ENCODE measurements around the gene CARD10. TPM values are rescaled to one million over a fixed set of nuclear protein-coding genes. Genes with fewer than 3 reads are reported as not detected.

CARD10 gene
- total and polyA plus RNA-seq, 2 of the 13 experiments (the other 11 are each of a cell fraction or from before 2014, with no cell fraction given): 35.2 to 55.8 TPM

GRCh38 chr22:37545703-37546436 lies 26.7 kb upstream of the CARD10 start (continued):
- TF ChIP-seq FOXC1 (CRISPR knock-in tag; IDR thresholded peaks at IDR 0.05; ENCODE audit: borderline replicate concordance) (peak; percentile 96), NCOA2 (CRISPR knock-in tag; IDR thresholded peaks at IDR 0.05) (peak; percentile 99), MLLT10 (CRISPR knock-in tag; IDR thresholded peaks at IDR 0.05) (no peak), TP53 (CRISPR knock-in tag; conservative IDR thresholded peaks at IDR 0.05) (no peak), GATAD2A (CRISPR knock-in tag; IDR thresholded peaks at IDR 0.05) (peak; percentile 98), IKZF1 (IDR thresholded peaks at IDR 0.05) (no peak), ZBTB42 (CRISPR knock-in tag; IDR thresholded peaks at IDR 0.05) (0 out of 2 replicates have a peak, but pooled peaks have one; percentile 48), RFX3 (CRISPR knock-in tag; IDR thresholded peaks at IDR 0.05) (0 out of 2 replicates have a peak, but pooled peaks have one; percentile 20), ZNF687 (CRISPR knock-in tag; IDR thresholded peaks at IDR 0.05) (peak; percentile 93), ADNP (CRISPR knock-in tag; IDR thresholded peaks at IDR 0.05) (no peak; the same call in 1 of the 2 replicates), SP1 (IDR thresholded peaks at IDR 0.05) (no peak), SP1 (CRISPR knock-in tag; IDR thresholded peaks at IDR 0.05) (0 out of 2 replicates have a peak, but pooled peaks have one; percentile 50), HIVEP1 (CRISPR knock-in tag; IDR thresholded peaks at IDR 0.05) (peak; percentile 99), REL (CRISPR knock-in tag; conservative IDR thresholded peaks at IDR 0.05) (no peak), DNMT3B (CRISPR knock-in tag; conservative IDR thresholded peaks at IDR 0.05) (peak; percentile 62; the same call in 1 of the 2 replicates), ZNF367 (CRISPR knock-in tag; IDR thresholded peaks at IDR 0.05; ENCODE audit: borderline replicate concordance) (no peak), ZBTB1 (CRISPR knock-in tag; IDR thresholded peaks at IDR 0.05; ENCODE audit: borderline replicate concordance) (peak; percentile 26; the same call in 1 of the 2 replicates)
- TF ChIP-seq, protein P1, sequence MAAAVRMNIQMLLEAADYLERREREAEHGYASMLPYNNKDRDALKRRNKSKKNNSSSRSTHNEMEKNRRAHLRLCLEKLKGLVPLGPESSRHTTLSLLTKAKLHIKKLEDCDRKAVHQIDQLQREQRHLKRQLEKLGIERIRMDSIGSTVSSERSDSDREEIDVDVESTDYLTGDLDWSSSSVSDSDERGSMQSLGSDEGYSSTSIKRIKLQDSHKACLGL (CRISPR knock-in tag; IDR thresholded peaks at IDR 0.05): 0 out of 2 replicates have a peak, but pooled peaks have one; percentile 9
- TF ChIP-seq, protein P2, sequence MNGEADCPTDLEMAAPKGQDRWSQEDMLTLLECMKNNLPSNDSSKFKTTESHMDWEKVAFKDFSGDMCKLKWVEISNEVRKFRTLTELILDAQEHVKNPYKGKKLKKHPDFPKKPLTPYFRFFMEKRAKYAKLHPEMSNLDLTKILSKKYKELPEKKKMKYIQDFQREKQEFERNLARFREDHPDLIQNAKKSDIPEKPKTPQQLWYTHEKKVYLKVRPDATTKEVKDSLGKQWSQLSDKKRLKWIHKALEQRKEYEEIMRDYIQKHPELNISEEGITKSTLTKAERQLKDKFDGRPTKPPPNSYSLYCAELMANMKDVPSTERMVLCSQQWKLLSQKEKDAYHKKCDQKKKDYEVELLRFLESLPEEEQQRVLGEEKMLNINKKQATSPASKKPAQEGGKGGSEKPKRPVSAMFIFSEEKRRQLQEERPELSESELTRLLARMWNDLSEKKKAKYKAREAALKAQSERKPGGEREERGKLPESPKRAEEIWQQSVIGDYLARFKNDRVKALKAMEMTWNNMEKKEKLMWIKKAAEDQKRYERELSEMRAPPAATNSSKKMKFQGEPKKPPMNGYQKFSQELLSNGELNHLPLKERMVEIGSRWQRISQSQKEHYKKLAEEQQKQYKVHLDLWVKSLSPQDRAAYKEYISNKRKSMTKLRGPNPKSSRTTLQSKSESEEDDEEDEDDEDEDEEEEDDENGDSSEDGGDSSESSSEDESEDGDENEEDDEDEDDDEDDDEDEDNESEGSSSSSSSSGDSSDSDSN (CRISPR knock-in tag; IDR thresholded peaks at IDR 0.05): peak; percentile 94
- TF ChIP-seq, protein P3, sequence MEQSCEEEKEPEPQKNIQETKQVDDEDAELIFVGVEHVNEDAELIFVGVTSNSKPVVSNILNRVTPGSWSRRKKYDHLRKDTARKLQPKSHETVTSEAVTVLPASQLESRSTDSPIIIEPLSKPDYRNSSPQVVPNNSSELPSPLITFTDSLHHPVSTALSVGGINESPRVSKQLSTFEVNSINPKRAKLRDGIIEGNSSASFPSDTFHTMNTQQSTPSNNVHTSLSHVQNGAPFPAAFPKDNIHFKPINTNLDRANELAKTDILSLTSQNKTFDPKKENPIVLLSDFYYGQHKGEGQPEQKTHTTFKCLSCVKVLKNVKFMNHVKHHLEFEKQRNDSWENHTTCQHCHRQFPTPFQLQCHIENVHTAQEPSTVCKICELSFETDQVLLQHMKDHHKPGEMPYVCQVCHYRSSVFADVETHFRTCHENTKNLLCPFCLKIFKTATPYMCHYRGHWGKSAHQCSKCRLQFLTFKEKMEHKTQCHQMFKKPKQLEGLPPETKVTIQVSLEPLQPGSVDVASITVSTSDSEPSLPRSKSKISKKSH (CRISPR knock-in tag; IDR thresholded peaks at IDR 0.05; ENCODE audit: borderline replicate concordance): peak; percentile 22; the same call in 1 of the 2 replicates
- TF ChIP-seq, protein P4, sequence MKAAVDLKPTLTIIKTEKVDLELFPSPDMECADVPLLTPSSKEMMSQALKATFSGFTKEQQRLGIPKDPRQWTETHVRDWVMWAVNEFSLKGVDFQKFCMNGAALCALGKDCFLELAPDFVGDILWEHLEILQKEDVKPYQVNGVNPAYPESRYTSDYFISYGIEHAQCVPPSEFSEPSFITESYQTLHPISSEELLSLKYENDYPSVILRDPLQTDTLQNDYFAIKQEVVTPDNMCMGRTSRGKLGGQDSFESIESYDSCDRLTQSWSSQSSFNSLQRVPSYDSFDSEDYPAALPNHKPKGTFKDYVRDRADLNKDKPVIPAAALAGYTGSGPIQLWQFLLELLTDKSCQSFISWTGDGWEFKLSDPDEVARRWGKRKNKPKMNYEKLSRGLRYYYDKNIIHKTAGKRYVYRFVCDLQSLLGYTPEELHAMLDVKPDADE (CRISPR knock-in tag; IDR thresholded peaks at IDR 0.05): no peak

Data from HepG2 (cell line).